Right lobe of liver (tissue), 4 donors: ENCODE data around the gene CPTP.

Experiments
- CTCF ChIP-seq, 4 donors: fragments of 200-600 bp in 3 of 4; fragments of 450-650 bp in 1 of 4; IDR thresholded peaks; one replicate each; pipeline versions ENCODE4 v1.5.1 to v1.8.0; 2016 to 2022; ENCODE audit warnings: antibody characterized with exemption in 4 of 4, mild to moderate bottlenecking in 2 of 4
- POLR2A ChIP-seq: fragments of 450-650 bp; IDR thresholded peaks from one replicate; pipeline ENCODE4 v1.6.1; 2017; ENCODE audit warnings: antibody characterized with exemption, mild to moderate bottlenecking
- donor health status: DM: no; HTN: no; CAD: no.
- donor health status: DM: no; HTN: no; CAD: no.
- donor health status: DM: no; HTN: yes; CAD: no.

- no peak for TF ChIP-seq CTCF (IDR thresholded peaks at IDR 0.05)
- no peak for TF ChIP-seq POLR2A
These were observed 18.4 kb upstream of the CPTP start for GRCh38 chr1:1306070-1306660.
